ENCODE data around the gene MAP7D1.

Gene MAP7D1

GRCh38 chr1:36128905-36129206 lies 27.1 kb upstream of the MAP7D1 start:
- H3K27ac ChIP-seq (ENCODE audit: low read length), result no peak overlapping the region
- no peak overlapping the region for H3K9ac ChIP-seq (ENCODE audit: low read depth, low read length)
- H3K27me3 ChIP-seq (ENCODE audit: insufficient read depth, low read length), result peaks cover 28% of the 10 kb centered on the region

GRCh38 chr1:36132029-36132428 lies 23.9 kb upstream of the MAP7D1 start:
- Histone ChIP-seq H3K4me3 (ENCODE audit: low read length) (no peak overlapping the region), H3K27me3 (ENCODE audit: insufficient read depth, low read length) (no peaks in the 10 kb centered on the region), H3K9ac (ENCODE audit: low read depth, low read length) (no peak overlapping the region), H3K27ac (ENCODE audit: low read length) (no peak overlapping the region), H3K9me3 (ENCODE audit: insufficient read depth, low read depth, low read length) (no peaks in the 10 kb centered on the region), H3K36me3 (ENCODE audit: insufficient read depth, low read depth, low read length) (peaks cover 12% of the 10 kb centered on the region), H3K4me1 (ENCODE audit: insufficient read depth, low read length) (no peaks in the 10 kb centered on the region)

More at GRCh38 chr1:36128905-36129206, 27.1 kb upstream of the MAP7D1 start:
- H3K4me1 ChIP-seq (ENCODE audit: insufficient read depth, low read length), result no peaks in the 10 kb centered on the region
- no peak overlapping the region for H3K4me3 ChIP-seq (ENCODE audit: low read length)
- no peaks in the 10 kb centered on the region for H3K36me3 ChIP-seq (ENCODE audit: insufficient read depth, low read depth, low read length)
- no peaks in the 10 kb centered on the region for H3K9me3 ChIP-seq (ENCODE audit: insufficient read depth, low read depth, low read length)

- Histone ChIP-seq H3K9me3 (ENCODE audit: insufficient read depth, low read depth, low read length) (no peaks in the 10 kb centered on the region), H3K9ac (ENCODE audit: low read depth, low read length) (no peak overlapping the region), H3K36me3 (ENCODE audit: insufficient read depth, low read depth, low read length) (peaks cover 24% of the 10 kb centered on the region), H3K4me3 (ENCODE audit: low read length) (no peak overlapping the region), H3K27ac (ENCODE audit: low read length) (no peak overlapping the region), H3K27me3 (ENCODE audit: insufficient read depth, low read length) (no peaks in the 10 kb centered on the region), H3K4me1 (ENCODE audit: insufficient read depth, low read length) (no peaks in the 10 kb centered on the region)
Observed at GRCh38 chr1:36133484-36133883, 22.5 kb upstream of the MAP7D1 start.

GRCh38 chr1:36134031-36134430 lies 21.9 kb upstream of the MAP7D1 start:
- H3K9me3 ChIP-seq (ENCODE audit: insufficient read depth, low read depth, low read length), result no peaks in the 10 kb centered on the region
- no peaks in the 10 kb centered on the region for H3K4me1 ChIP-seq (ENCODE audit: insufficient read depth, low read length)
- no peak overlapping the region for H3K4me3 ChIP-seq (ENCODE audit: low read length)
- no peak overlapping the region for H3K27ac ChIP-seq (ENCODE audit: low read length)
- no peak overlapping the region for H3K9ac ChIP-seq (ENCODE audit: low read depth, low read length)
- no peaks in the 10 kb centered on the region for H3K27me3 ChIP-seq (ENCODE audit: insufficient read depth, low read length)
- H3K36me3 ChIP-seq (ENCODE audit: insufficient read depth, low read depth, low read length), result peaks cover 27% of the 10 kb centered on the region

GRCh38 chr1:36134505-36135329 lies 21.2 kb upstream of the MAP7D1 start:
- no peak overlapping the region for H3K9ac ChIP-seq (ENCODE audit: low read depth, low read length)
- H3K27me3 ChIP-seq (ENCODE audit: insufficient read depth, low read length), result no peaks in the 10 kb centered on the region
- no peaks in the 10 kb centered on the region for H3K4me1 ChIP-seq (ENCODE audit: insufficient read depth, low read length)
- no peaks in the 10 kb centered on the region for H3K9me3 ChIP-seq (ENCODE audit: insufficient read depth, low read depth, low read length)
- H3K4me3 ChIP-seq (ENCODE audit: low read length), result no peak overlapping the region
- no peak overlapping the region for H3K27ac ChIP-seq (ENCODE audit: low read length)
- peaks cover 32% of the 10 kb centered on the region for H3K36me3 ChIP-seq (ENCODE audit: insufficient read depth, low read depth, low read length)

- Histone ChIP-seq H3K27me3 (ENCODE audit: insufficient read depth, low read length) (no peaks in the 10 kb centered on the region), H3K36me3 (ENCODE audit: insufficient read depth, low read depth, low read length) (peaks cover 34% of the 10 kb centered on the region), H3K27ac (ENCODE audit: low read length) (no peak overlapping the region), H3K9ac (ENCODE audit: low read depth, low read length) (no peak overlapping the region), H3K4me1 (ENCODE audit: insufficient read depth, low read length) (no peaks in the 10 kb centered on the region), H3K4me3 (ENCODE audit: low read length) (no peak overlapping the region), H3K9me3 (ENCODE audit: insufficient read depth, low read depth, low read length) (no peaks in the 10 kb centered on the region)
Observed at GRCh38 chr1:36135330-36135667, 20.7 kb upstream of the MAP7D1 start.

- Histone ChIP-seq H3K9me3 (ENCODE audit: insufficient read depth, low read depth, low read length) (no peaks in the 10 kb centered on the region), H3K9ac (ENCODE audit: low read depth, low read length) (no peak overlapping the region), H3K4me1 (ENCODE audit: insufficient read depth, low read length) (no peaks in the 10 kb centered on the region), H3K27ac (ENCODE audit: low read length) (no peak overlapping the region), H3K36me3 (ENCODE audit: insufficient read depth, low read depth, low read length) (peaks cover 34% of the 10 kb centered on the region), H3K27me3 (ENCODE audit: insufficient read depth, low read length) (no peaks in the 10 kb centered on the region), H3K4me3 (ENCODE audit: low read length) (no peak overlapping the region)
Observed at GRCh38 chr1:36135796-36136195, 20.2 kb upstream of the MAP7D1 start.

- no peak overlapping the region for H3K4me3 ChIP-seq (ENCODE audit: low read length)
- no peaks in the 10 kb centered on the region for H3K9me3 ChIP-seq (ENCODE audit: insufficient read depth, low read depth, low read length)
- no peaks in the 10 kb centered on the region for H3K27me3 ChIP-seq (ENCODE audit: insufficient read depth, low read length)
- no peak overlapping the region for H3K9ac ChIP-seq (ENCODE audit: low read depth, low read length)
- peaks cover 34% of the 10 kb centered on the region for H3K36me3 ChIP-seq (ENCODE audit: insufficient read depth, low read depth, low read length)
- no peak overlapping the region for H3K27ac ChIP-seq (ENCODE audit: low read length)
- no peaks in the 10 kb centered on the region for H3K4me1 ChIP-seq (ENCODE audit: insufficient read depth, low read length)
Observed at GRCh38 chr1:36136535-36136934, 19.4 kb upstream of the MAP7D1 start.

- Histone ChIP-seq H3K4me1 (ENCODE audit: insufficient read depth, low read length) (no peaks in the 10 kb centered on the region), H3K27me3 (ENCODE audit: insufficient read depth, low read length) (no peaks in the 10 kb centered on the region), H3K4me3 (ENCODE audit: low read length) (no peak overlapping the region), H3K9ac (ENCODE audit: low read depth, low read length) (no peak overlapping the region), H3K9me3 (ENCODE audit: insufficient read depth, low read depth, low read length) (no peaks in the 10 kb centered on the region), H3K27ac (ENCODE audit: low read length) (no peak overlapping the region), H3K36me3 (ENCODE audit: insufficient read depth, low read depth, low read length) (peaks cover 34% of the 10 kb centered on the region)
Observed at GRCh38 chr1:36137226-36137625, 18.7 kb upstream of the MAP7D1 start.

- H3K9me3 ChIP-seq (ENCODE audit: insufficient read depth, low read depth, low read length), result no peaks in the 10 kb centered on the region
- H3K27ac ChIP-seq (ENCODE audit: low read length), result no peak overlapping the region
- H3K4me3 ChIP-seq (ENCODE audit: low read length), result no peak overlapping the region
- no peaks in the 10 kb centered on the region for H3K4me1 ChIP-seq (ENCODE audit: insufficient read depth, low read length)
- peaks cover 34% of the 10 kb centered on the region for H3K36me3 ChIP-seq (ENCODE audit: insufficient read depth, low read depth, low read length)
- no peak overlapping the region for H3K9ac ChIP-seq (ENCODE audit: low read depth, low read length)
- H3K27me3 ChIP-seq (ENCODE audit: insufficient read depth, low read length), result no peaks in the 10 kb centered on the region
Observed at GRCh38 chr1:36137776-36138175, 18.2 kb upstream of the MAP7D1 start.

- Histone ChIP-seq H3K4me1 (ENCODE audit: insufficient read depth, low read length) (no peaks in the 10 kb centered on the region), H3K9ac (ENCODE audit: low read depth, low read length) (no peak overlapping the region), H3K36me3 (ENCODE audit: insufficient read depth, low read depth, low read length) (peaks cover 34% of the 10 kb centered on the region), H3K9me3 (ENCODE audit: insufficient read depth, low read depth, low read length) (no peaks in the 10 kb centered on the region), H3K27me3 (ENCODE audit: insufficient read depth, low read length) (no peaks in the 10 kb centered on the region), H3K4me3 (ENCODE audit: low read length) (no peak overlapping the region), H3K27ac (ENCODE audit: low read length) (no peak overlapping the region)
Observed at GRCh38 chr1:36139521-36139920, 16.4 kb upstream of the MAP7D1 start.

- Histone ChIP-seq H3K27ac (ENCODE audit: low read length) (no peak overlapping the region), H3K4me1 (ENCODE audit: insufficient read depth, low read length) (no peaks in the 10 kb centered on the region), H3K36me3 (ENCODE audit: insufficient read depth, low read depth, low read length) (peaks cover 21% of the 10 kb centered on the region), H3K9ac (ENCODE audit: low read depth, low read length) (no peak overlapping the region), H3K4me3 (ENCODE audit: low read length) (no peak overlapping the region), H3K9me3 (ENCODE audit: insufficient read depth, low read depth, low read length) (no peaks in the 10 kb centered on the region), H3K27me3 (ENCODE audit: insufficient read depth, low read length) (no peaks in the 10 kb centered on the region)
Observed at GRCh38 chr1:36142121-36142520, 13.8 kb upstream of the MAP7D1 start.

All from iPS-20b (cell line).